Measurements from ENCODE around the gene FRYL.

Gene FRYL

GRCh38 chr4:48504352-48504751 lies 275.7 kb downstream of the FRYL start:
- intact Hi-C loops (cut with DNase I) = no loop called here
- DNase-seq = no peak

- DNase-seq = no peak
- intact Hi-C loops (cut with DNase I) = no loop called here
Observed at GRCh38 chr4:48504026-48504330, 276.1 kb downstream of the FRYL start.

- DNase-seq = no peak
- intact Hi-C loops (cut with DNase I) = no loop called here
Observed at GRCh38 chr4:48503233-48504025, 276.6 kb downstream of the FRYL start.

GRCh38 chr4:48499551-48500066 lies 280.5 kb downstream of the FRYL start:
- no peak for DNase-seq
- intact Hi-C loops (cut with DNase I) = no loop called here

- intact Hi-C loops (cut with DNase I) = no loop called here
- no peak for DNase-seq
Observed at GRCh38 chr4:48498895-48499294, 281.2 kb downstream of the FRYL start.

- no peak for DNase-seq
- intact Hi-C loops (cut with DNase I) = no loop called here
Observed at GRCh38 chr4:48495941-48496340, 284.1 kb downstream of the FRYL start.

- intact Hi-C loops (cut with DNase I) = no loop called here
- no peak for DNase-seq
Observed at GRCh38 chr4:48493452-48494100, 286.5 kb downstream of the FRYL start.

- intact Hi-C loops (cut with DNase I) = no loop called here
- peak in 1 of 10 donors; percentile 69 for DNase-seq
Observed at GRCh38 chr4:48491514-48492176, 288.4 kb downstream of the FRYL start.

GRCh38 chr4:48490680-48491513 lies 289.2 kb downstream of the FRYL start:
- peak in 1 of 10 donors; percentile 83 for DNase-seq
- intact Hi-C loops (cut with DNase I) = no loop called here

- intact Hi-C loops (cut with DNase I) = no loop called here
- DNase-seq = peak in 3 of 10 donors; percentile 28 to 84 (median 77)
Observed at GRCh38 chr4:48490012-48490679, 289.9 kb downstream of the FRYL start, which contains the start of gene ZAR1. Gene ZAR1 (plus strand): TSS chr4:48490252. CDS start chr4:48490292, 40 bp downstream.

- intact Hi-C loops (cut with DNase I) = no loop called here
- DNase-seq = no peak
Observed at GRCh38 chr4:48489683-48490011, 290.4 kb downstream of the FRYL start.

GRCh38 chr4:48484494-48485168 lies 295.4 kb downstream of the FRYL start:
- DNase-seq = no peak
- intact Hi-C loops (cut with DNase I) = no loop called here

GRCh38 chr4:48483777-48484493 lies 296.1 kb downstream of the FRYL start:
- peak in 3 of 10 donors; percentile 69 to 77 (median 77) for DNase-seq
- intact Hi-C loops (cut with DNase I) = no loop called here

GRCh38 chr4:48483006-48483776 lies 296.9 kb downstream of the FRYL start, which contains the start of gene SLC10A4:
Gene SLC10A4 (plus strand): TSS chr4:48483343. CDS start chr4:48483562, 219 bp downstream.
- peak in 2 of 10 donors; percentile 11 to 49 for DNase-seq
- intact Hi-C loops (cut with DNase I) = no loop called here

- DNase-seq = no peak
- intact Hi-C loops (cut with DNase I) = no loop called here
Observed at GRCh38 chr4:48481581-48481980, 298.5 kb downstream of the FRYL start.

GRCh38 chr4:48478273-48478672 lies 301.8 kb downstream of the FRYL start:
- no peak for DNase-seq
- intact Hi-C loops (cut with DNase I) = no loop called here

GRCh38 chr4:48475770-48476169 lies 304.3 kb downstream of the FRYL start:
- no peak for DNase-seq
- intact Hi-C loops (cut with DNase I) = no loop called here

- intact Hi-C loops (cut with DNase I) = no loop called here
- DNase-seq = no peak
Observed at GRCh38 chr4:48472794-48473193, 307.3 kb downstream of the FRYL start.

Measured in posterior cingulate gyrus (tissue), 11 donors.